ENCODE data around the gene CGB5.
A peak's percentile ranks its signal among the peaks of the same experiment; 100 is the strongest.
"Not testable (repeated sequence)": the region's sequence is repeated elsewhere in the genome, so short reads cannot be mapped to it uniquely, and the experiment has no call there.

The CGB5 gene

GRCh38 chr19:49043548-49043947, at the start of gene CGB5:
Gene CGB5 (plus strand): TSS chr19:49043848. CDS start chr19:49044210, 362 bp downstream.
- not testable (repeated sequence) for H3K9ac ChIP-seq; H3K9me3 ChIP-seq (replicated peaks in 1 of 11); H3K27me3 ChIP-seq; H3K4me2 ChIP-seq; H3K4me3 ChIP-seq; H4K20me1 ChIP-seq; H3K36me3 ChIP-seq; H3K27ac ChIP-seq
- H3K4me1 ChIP-seq: peaks cover 0 to 12% (median 0%) of the 10 kb centered on the region in 10 experiments; a peak in 7 of 20 replicates

- peaks cover 21 to 82% (median 66%) of the 10 kb centered on the region in 11 experiments; a peak in 21 of 22 replicates for H4K20me1 ChIP-seq
- peak overlapping the region; percentile 90 to 99 (median 96) for H3K4me2 ChIP-seq
- peak overlapping the region; percentile 81 to 100 (median 90) for H3K4me3 ChIP-seq
- H3K4me1 ChIP-seq: peaks cover 52 to 62% (median 53%) of the 10 kb centered on the region in 10 experiments
- no peak for TF ChIP-seq Cebpa-rat (IDR thresholded peaks at IDR 0.05)
- H3K27me3 ChIP-seq: no peaks in the 10 kb centered on the region
- peak overlapping the region; percentile 86 to 98 (median 92) for H3K9ac ChIP-seq
- no peaks in the 10 kb centered on the region for H3K9me3 ChIP-seq (replicated peaks in 1 of 11)
- peaks cover 5 to 37% (median 20%) of the 10 kb centered on the region in 11 experiments; a peak in 20 of 22 replicates for H3K36me3 ChIP-seq
- peak overlapping the region in 10 of 11 experiments; percentile 82 to 97 (median 91); a peak in 21 of 22 replicates for H3K27ac ChIP-seq
Measured at GRCh38 chr19:48994035-48994386, 49.6 kb upstream of the CGB5 start.

GRCh38 chr19:48997972-48998371, 45.7 kb upstream of the CGB5 start:
- Histone ChIP-seq H3K27me3 (no peaks in the 10 kb centered on the region), H3K4me3 (no peak overlapping the region), H3K9me3 (replicated peaks in 1 of 11) (no peaks in the 10 kb centered on the region), H4K20me1 (peaks cover 0 to 74% (median 55%) of the 10 kb centered on the region in 11 experiments; a peak in 18 of 22 replicates), H3K4me2 (peak overlapping the region in 1 of 11 experiments; percentile 22; a peak in 1 of 22 replicates), H3K9ac (peak overlapping the region in 5 of 11 experiments; percentile 7 to 51 (median 23); a peak in 5 of 22 replicates), H3K4me1 (peaks cover 22 to 39% (median 26%) of the 10 kb centered on the region in 10 experiments), H3K36me3 (peaks cover 17 to 54% (median 40%) of the 10 kb centered on the region in 11 experiments), H3K27ac (peak overlapping the region in 1 of 11 experiments; percentile 1; a peak in 4 of 22 replicates)
- TF ChIP-seq Cebpa-rat (IDR thresholded peaks at IDR 0.05): no peak

GRCh38 chr19:48999481-49000325, 43.9 kb upstream of the CGB5 start:
- Histone ChIP-seq H3K27me3 (no peaks in the 10 kb centered on the region), H3K4me2 (no peak overlapping the region), H3K27ac (no peak overlapping the region), H3K36me3 (peaks cover 33 to 71% (median 57%) of the 10 kb centered on the region in 11 experiments), H3K4me1 (peaks cover 16 to 32% (median 20%) of the 10 kb centered on the region in 10 experiments), H4K20me1 (peaks cover 0 to 77% (median 57%) of the 10 kb centered on the region in 11 experiments; a peak in 18 of 22 replicates), H3K9ac (peak overlapping the region in 5 of 11 experiments; percentile 6 to 31 (median 21); a peak in 3 of 22 replicates), H3K4me3 (no peak overlapping the region), H3K9me3 (replicated peaks in 1 of 11) (no peaks in the 10 kb centered on the region)
- no peak for TF ChIP-seq Cebpa-rat (IDR thresholded peaks at IDR 0.05)

- H3K27ac ChIP-seq: no peak overlapping the region
- no peak overlapping the region for H3K4me3 ChIP-seq
- H3K27me3 ChIP-seq: no peaks in the 10 kb centered on the region
- no peak overlapping the region for H3K9ac ChIP-seq
- no peaks in the 10 kb centered on the region for H3K9me3 ChIP-seq (replicated peaks in 1 of 11)
- no peak overlapping the region for H3K4me2 ChIP-seq
- H3K4me1 ChIP-seq: peaks cover 0 to 8% (median under 1%) of the 10 kb centered on the region in 10 experiments; a peak in 2 of 20 replicates
- peaks cover 65 to 100% (median 93%) of the 10 kb centered on the region in 11 experiments for H3K36me3 ChIP-seq
- TF ChIP-seq Cebpa-rat (IDR thresholded peaks at IDR 0.05): no peak
- H4K20me1 ChIP-seq: peaks cover 0 to 59% (median 27%) of the 10 kb centered on the region in 11 experiments; a peak in 16 of 22 replicates
Measured at GRCh38 chr19:49004133-49004532, 39.5 kb upstream of the CGB5 start.

GRCh38 chr19:49004964-49005614, 38.6 kb upstream of the CGB5 start:
- Histone ChIP-seq H3K4me3 (no peak overlapping the region), H3K27ac (no peak overlapping the region), H3K36me3 (peaks cover 75 to 100% (median 94%) of the 10 kb centered on the region in 11 experiments), H4K20me1 (peaks cover 0 to 57% (median 19%) of the 10 kb centered on the region in 11 experiments; a peak in 13 of 22 replicates), H3K4me1 (peaks cover 0 to 5% (median 0%) of the 10 kb centered on the region in 10 experiments; a peak in 1 of 20 replicates), H3K9ac (no peak overlapping the region), H3K27me3 (no peaks in the 10 kb centered on the region), H3K4me2 (no peak overlapping the region), H3K9me3 (replicated peaks in 1 of 11) (no peaks in the 10 kb centered on the region)
- TF ChIP-seq Cebpa-rat (IDR thresholded peaks at IDR 0.05): no peak

GRCh38 chr19:49006905-49007304, 36.7 kb upstream of the CGB5 start:
- TF ChIP-seq Cebpa-rat (IDR thresholded peaks at IDR 0.05): no peak
- peaks cover 0 to 68% (median 18%) of the 10 kb centered on the region in 11 experiments; a peak in 13 of 22 replicates for H4K20me1 ChIP-seq
- H3K4me3 ChIP-seq: no peak overlapping the region
- no peaks in the 10 kb centered on the region for H3K27me3 ChIP-seq
- peaks cover 85 to 100% (median 98%) of the 10 kb centered on the region in 11 experiments for H3K36me3 ChIP-seq
- no peak overlapping the region for H3K9ac ChIP-seq
- H3K4me1 ChIP-seq: no peaks in the 10 kb centered on the region
- no peak overlapping the region for H3K4me2 ChIP-seq
- H3K9me3 ChIP-seq (replicated peaks in 1 of 11): no peaks in the 10 kb centered on the region
- no peak overlapping the region for H3K27ac ChIP-seq

- Histone ChIP-seq H4K20me1 (peaks cover 0 to 77% (median 27%) of the 10 kb centered on the region in 11 experiments; a peak in 15 of 22 replicates), H3K27ac (no peak overlapping the region), H3K4me3 (no peak overlapping the region), H3K4me1 (no peaks in the 10 kb centered on the region), H3K27me3 (no peaks in the 10 kb centered on the region), H3K9me3 (replicated peaks in 1 of 11) (no peaks in the 10 kb centered on the region), H3K36me3 (peaks cover 77 to 100% (median 98%) of the 10 kb centered on the region in 11 experiments), H3K9ac (no peak overlapping the region), H3K4me2 (no peak overlapping the region)
- TF ChIP-seq Cebpa-rat (IDR thresholded peaks at IDR 0.05): no peak
Measured at GRCh38 chr19:49009828-49010227, 33.8 kb upstream of the CGB5 start.

- Histone ChIP-seq H3K9me3 (replicated peaks in 1 of 11) (no peaks in the 10 kb centered on the region), H3K27ac (no peak overlapping the region), H4K20me1 (peaks cover 0 to 79% (median 30%) of the 10 kb centered on the region in 11 experiments; a peak in 15 of 22 replicates), H3K4me2 (no peak overlapping the region), H3K36me3 (peaks cover 77 to 100% (median 98%) of the 10 kb centered on the region in 11 experiments), H3K27me3 (no peaks in the 10 kb centered on the region), H3K4me3 (no peak overlapping the region), H3K9ac (no peak overlapping the region), H3K4me1 (no peaks in the 10 kb centered on the region)
- TF ChIP-seq Cebpa-rat (IDR thresholded peaks at IDR 0.05): no peak
Measured at GRCh38 chr19:49010453-49010852, 33.2 kb upstream of the CGB5 start.
